GM21423 (cell line): ENCODE measurements around the gene PPM1L.

ENCODE experiments used
- ATAC-seq: cut with Tn5 transposase; IDR thresholded peaks from one replicate; pipeline ENCODE4 v1.9.1; 2021; ENCODE audit warnings: mild to moderate bottlenecking, moderate library complexity; ENCODE audit not compliant: unreplicated experiment

Gene PPM1L

GRCh38 chr3:160842021-160843005 is 86.3 kb downstream of the PPM1L start:
- ATAC-seq: no peak

- no peak for ATAC-seq
Measured at GRCh38 chr3:160851629-160852210, 95.7 kb downstream of the PPM1L start.

GRCh38 chr3:160852856-160853255 is 96.8 kb downstream of the PPM1L start:
- no peak for ATAC-seq

DNA sequence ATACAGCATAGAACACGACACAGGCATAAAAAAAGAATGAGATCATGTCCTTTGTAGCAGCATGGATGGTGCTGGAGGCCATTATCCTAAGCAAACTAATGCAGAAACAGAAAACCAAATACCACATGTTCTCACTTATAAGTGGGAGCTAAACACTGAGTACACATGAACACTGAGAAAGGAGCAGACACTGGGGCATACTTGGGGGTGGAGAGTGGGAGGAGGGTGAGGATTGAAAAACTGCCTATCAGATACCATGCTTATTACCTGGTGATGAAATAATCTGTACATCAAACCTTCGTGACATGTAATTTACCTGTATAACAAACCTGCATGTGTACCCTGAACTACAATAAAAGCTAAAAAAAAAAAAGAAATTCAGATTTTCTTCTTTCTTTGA is 100.4 kb downstream of the PPM1L start:
- ATAC-seq: no peak

DNA sequence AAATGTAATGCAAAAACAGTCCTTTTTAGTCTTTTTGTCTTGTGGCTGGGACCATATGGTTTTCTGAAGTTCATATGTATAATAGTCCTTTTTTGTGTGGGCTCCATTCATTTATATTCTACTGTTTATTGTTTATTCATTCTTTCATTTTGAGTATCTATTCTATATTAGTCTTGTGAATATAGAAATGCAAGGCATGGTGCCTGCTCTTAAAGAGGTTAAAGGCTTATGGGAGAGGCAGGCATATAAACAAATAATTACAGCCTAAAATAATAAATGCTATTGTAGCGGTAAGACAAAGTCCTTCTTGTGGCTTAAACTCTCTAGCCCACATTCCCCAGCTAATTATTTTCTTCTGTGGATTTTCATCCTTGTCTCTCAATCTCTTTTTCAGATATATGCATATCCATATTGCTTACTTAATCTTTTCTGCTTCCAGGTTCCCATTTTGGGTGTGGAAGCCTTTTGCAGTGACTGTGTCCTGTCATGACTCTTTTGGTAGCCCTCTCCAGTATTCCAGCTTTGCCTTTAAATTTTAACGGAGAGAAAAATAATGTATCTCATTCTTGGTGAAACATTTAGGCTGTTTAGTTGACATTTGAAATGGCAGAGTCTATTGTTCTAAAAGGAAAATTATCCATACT is 101.6 kb downstream of the PPM1L start:
- ATAC-seq: no peak

- no peak for ATAC-seq
Measured at GRCh38 chr3:160860346-160860745, 104.3 kb downstream of the PPM1L start.

- no peak for ATAC-seq
Measured at GRCh38 chr3:160869825-160870224, 113.8 kb downstream of the PPM1L start.

- no peak for ATAC-seq
Measured at GRCh38 chr3:160870327-160870726, 114.3 kb downstream of the PPM1L start.

- no peak for ATAC-seq
Measured at GRCh38 chr3:160874736-160875135, 118.7 kb downstream of the PPM1L start.

DNA sequence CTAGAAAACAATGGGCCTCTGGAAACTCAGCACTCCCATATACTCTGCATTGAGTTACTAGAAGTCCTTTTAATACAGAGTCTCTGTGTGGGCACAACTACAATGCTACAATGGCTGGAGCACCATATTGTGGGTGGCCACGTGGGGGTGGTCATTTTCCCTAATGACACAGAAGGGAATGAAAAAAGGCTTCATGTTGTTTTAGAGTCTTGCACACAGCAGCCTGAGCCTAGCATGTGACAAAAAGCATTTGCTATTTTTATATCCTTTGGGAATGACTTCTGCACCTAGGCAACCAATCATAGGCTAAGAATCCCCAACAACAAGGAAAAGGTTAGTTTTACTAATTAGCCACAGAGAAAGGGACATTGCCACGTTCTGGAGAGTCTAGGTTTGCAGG is 120.6 kb downstream of the PPM1L start:
- no peak for ATAC-seq

GRCh38 chr3:160879859-160880258 is 123.8 kb downstream of the PPM1L start:
- no peak for ATAC-seq

- no peak for ATAC-seq
Measured at GRCh38 chr3:160883373-160883772, 127.3 kb downstream of the PPM1L start.

- ATAC-seq: no peak
Measured at GRCh38 chr3:160885791-160886286, 129.8 kb downstream of the PPM1L start.

GRCh38 chr3:160886421-160886820 is 130.4 kb downstream of the PPM1L start:
- ATAC-seq: no peak

DNA sequence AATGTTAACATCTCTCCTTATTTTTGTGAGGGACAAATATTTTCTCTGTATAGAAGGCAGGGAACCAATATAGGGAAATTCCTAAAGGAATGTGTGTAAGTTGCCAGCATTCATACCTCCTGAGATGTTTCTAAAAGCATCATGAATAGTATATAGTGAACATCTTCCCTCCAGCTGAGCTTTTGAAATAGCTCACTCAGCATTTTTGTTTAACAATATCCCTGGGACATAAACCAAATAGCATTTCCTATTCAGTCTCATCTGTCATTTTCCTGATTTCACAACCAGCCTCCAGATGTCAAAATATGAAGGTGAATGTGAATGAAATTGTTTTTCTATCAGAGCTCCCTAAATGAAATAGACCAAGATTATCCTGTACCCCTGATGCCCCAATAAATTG is 137.2 kb downstream of the PPM1L start:
- ATAC-seq: no peak

- ATAC-seq: no peak
Measured at GRCh38 chr3:160904691-160905090, 148.7 kb downstream of the PPM1L start.

DNA sequence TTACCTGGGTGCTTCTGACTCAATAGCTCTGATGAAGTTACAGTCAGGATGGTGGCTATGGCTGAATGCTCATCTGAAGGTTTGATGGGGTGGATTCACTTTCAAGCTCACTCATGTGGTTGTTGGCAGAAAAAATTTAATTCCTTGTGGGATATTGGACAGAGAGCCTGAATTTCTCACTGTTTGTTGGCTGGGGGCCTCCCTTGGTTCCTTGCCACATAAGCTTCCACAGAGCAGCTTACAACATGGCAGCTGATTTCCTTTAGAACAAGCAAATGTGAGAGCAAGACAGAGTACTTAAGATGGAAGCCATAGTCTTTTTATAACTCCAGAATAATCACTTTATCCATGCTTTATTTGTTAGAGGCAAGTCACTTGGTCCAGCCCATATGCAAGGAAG is 150.6 kb downstream of the PPM1L start:
- no peak for ATAC-seq

DNA sequence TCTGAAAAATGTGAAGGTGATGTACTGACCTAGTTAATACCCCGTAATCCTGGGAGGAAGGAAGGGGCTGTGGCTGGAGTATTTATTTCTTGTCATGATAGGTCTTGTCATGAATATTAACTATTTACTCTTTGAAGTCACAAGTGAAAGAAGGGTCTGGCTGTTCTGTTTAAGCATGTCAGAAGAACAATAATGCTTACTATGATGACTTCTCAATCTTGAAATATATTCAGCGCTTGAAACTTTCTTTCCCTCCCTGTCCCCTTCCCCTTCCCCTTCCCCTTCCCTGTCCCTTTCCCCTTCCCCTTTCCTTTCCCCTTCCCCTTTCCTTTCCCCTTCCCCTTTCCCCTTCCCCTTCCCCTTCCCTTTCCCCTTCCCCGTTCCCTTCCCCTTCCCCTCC is 153.9 kb downstream of the PPM1L start:
- ATAC-seq: no peak

- ATAC-seq: no peak
Measured at GRCh38 chr3:160911411-160911810, 155.4 kb downstream of the PPM1L start.

- ATAC-seq: no peak
Measured at GRCh38 chr3:160916472-160916871, 160.4 kb downstream of the PPM1L start.

DNA sequence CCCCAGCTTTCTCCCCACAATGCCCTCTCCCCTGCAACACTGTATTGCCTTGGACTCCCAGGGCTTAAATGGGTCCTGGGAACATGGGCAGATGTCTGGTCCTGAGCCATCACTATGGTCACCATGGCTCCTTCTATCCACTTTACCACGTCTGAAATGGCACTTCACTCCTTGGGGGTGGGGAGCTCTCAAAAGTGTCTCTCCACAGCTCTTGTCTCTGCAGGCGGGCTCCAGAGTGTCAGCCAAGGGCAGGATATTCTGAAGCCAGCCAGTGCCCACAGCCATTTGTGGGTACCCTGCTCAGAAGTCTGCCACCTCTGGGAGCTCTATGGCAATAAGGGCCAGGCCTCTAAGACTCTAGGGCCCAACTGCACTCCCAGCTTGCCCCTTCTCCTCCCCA is 163.9 kb downstream of the PPM1L start:
- ATAC-seq: no peak
